Stomach (tissue), 4 donors: ENCODE results near the gene RERE.

Experiments
- EP300 ChIP-seq: sonication (generic); formaldehyde crosslinking; IDR thresholded peaks from one replicate; pipeline ENCODE4 v1.6.1; 2017; ENCODE audit warnings: antibody characterized with exemption
- POLR2A ChIP-seq, 4 donors: fragments of 450-650 bp; IDR thresholded peaks; one replicate each; pipeline ENCODE4 v1.6.1; 2016; ENCODE audit warnings: antibody characterized with exemption in 4 of 4, control low read depth in 2 of 4, mild to moderate bottlenecking in 1 of 4, moderate library complexity in 1 of 4
- POLR2AphosphoS5 ChIP-seq, 3 donors: sonication (generic); formaldehyde crosslinking; IDR thresholded peaks; one replicate each; pipeline ENCODE4 v1.6.1; 2016; ENCODE audit warnings: antibody characterized with exemption in 3 of 3
- TF ChIP-seq, protein P1 (sequence below), 7 experiments: fragments of 450-650 bp in 4 of 7; fragments of 200-600 bp in 3 of 7; sonication (generic) in 3 of 7; IDR thresholded peaks; one replicate each; pipeline ENCODE4 v1.5.1; 2016 to 2019; ENCODE audit warnings: antibody characterized with exemption in 7 of 7, control low read depth in 2 of 7, mild to moderate bottlenecking in 1 of 7

DNA sequence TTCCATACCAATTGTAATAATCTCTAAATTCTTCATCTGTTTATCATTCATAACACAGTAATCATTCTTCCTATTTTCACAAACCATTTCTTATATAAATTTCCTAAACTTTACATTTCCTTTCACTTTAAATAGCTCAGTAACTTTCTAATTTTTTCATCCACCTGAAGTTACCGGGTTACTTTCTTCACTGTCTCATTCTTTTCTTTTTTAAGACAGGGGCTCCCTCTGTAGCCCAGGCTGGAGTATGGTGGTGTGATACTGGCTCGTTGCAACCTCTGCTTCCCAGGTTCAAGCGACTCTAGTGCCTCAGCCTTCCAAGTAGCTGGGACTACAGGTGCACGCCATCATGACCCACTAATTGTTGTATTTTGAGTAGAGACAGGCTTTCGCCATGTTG is 41.3 kb downstream of the RERE start:
- TF ChIP-seq, protein P1, sequence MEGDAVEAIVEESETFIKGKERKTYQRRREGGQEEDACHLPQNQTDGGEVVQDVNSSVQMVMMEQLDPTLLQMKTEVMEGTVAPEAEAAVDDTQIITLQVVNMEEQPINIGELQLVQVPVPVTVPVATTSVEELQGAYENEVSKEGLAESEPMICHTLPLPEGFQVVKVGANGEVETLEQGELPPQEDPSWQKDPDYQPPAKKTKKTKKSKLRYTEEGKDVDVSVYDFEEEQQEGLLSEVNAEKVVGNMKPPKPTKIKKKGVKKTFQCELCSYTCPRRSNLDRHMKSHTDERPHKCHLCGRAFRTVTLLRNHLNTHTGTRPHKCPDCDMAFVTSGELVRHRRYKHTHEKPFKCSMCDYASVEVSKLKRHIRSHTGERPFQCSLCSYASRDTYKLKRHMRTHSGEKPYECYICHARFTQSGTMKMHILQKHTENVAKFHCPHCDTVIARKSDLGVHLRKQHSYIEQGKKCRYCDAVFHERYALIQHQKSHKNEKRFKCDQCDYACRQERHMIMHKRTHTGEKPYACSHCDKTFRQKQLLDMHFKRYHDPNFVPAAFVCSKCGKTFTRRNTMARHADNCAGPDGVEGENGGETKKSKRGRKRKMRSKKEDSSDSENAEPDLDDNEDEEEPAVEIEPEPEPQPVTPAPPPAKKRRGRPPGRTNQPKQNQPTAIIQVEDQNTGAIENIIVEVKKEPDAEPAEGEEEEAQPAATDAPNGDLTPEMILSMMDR (IDR thresholded peaks at IDR 0.05), result no peak
- TF ChIP-seq EP300 (no peak), POLR2AphosphoS5 (IDR thresholded peaks at IDR 0.05) (no peak), POLR2A (IDR thresholded peaks at IDR 0.05) (no peak)
